Measurements from ENCODE around the gene TMEM107. TPM values are rescaled to one million over a fixed set of nuclear protein-coding genes. Genes with fewer than 3 reads are reported as not detected.

The TMEM107 gene
- total and polyA plus RNA-seq, 9 donors: 6.1 to 17.7 (median 7.2) TPM

DNA sequence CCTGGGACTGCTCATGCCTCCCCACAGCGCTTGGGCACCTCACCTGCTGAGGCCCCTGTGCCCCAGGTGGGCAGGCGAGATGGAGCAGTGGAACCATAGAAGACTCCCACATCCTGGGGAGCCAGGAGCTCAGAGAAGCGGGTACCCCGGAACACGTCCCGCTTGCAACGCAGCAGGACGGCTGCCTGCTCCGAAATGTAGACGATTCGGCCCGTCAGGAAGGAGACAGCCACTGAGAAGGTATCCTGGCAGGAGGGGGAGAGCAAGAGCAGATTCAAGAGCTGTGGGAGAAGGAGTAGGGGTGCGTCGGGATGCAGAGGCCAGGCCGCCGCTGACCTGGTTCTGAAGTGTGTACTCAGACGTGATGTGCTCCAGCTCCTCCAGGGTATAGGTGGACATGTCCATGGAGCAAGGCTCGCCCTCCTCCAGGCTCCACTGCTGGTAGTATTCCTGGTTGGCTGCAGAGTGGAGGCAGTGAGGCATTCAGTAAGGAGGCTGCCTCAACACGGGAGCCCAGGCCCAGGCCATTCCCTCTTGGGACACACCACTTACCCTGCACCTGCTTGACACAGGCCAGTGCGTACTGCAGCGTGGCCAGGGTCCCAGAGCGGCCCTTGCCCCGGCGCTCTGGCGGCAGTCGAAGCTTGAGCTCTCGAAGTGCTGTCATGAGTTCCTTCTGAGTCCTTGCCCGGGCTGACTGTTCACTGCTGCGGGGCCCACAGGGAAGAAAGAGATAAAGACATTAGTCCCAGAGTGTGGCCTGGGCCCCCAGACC lies 26.6 kb downstream of the TMEM107 start:
- Histone ChIP-seq H3K9me3 (replicated peaks; ENCODE audit: control insufficient read depth, low read depth, low read length) (no peaks in the 10 kb centered on the region), H3K4me3 (ENCODE audit: low read length) (no peak overlapping the region)

DNA sequence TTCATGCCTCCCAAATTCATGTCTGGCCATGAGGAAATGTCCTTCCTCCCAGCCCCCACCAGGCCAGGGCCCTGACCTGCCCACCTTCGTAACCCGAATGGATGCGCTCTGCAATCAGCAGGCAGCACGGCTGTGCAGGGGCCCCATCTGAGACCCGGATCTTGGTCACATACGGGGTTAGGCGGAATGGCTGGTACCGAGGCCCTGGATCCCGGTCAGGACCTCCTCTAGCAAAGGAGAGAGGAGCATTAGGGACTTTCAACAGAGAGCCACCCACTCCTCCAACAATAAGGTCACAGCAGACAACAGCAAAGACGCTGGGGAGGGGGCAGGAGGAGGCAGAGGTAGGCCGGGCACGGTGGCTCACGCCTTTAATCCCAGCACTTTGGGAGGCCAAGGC lies 27.6 kb downstream of the TMEM107 start:
- 100% methylated on average over 3 of the region's 13 CpGs for WGBS (ENCODE audit: insufficient coverage)
- DNase-seq: no peak
- H3K9me3 ChIP-seq (replicated peaks; ENCODE audit: control insufficient read depth, low read depth, low read length): no peaks in the 10 kb centered on the region
- H3K4me3 ChIP-seq (ENCODE audit: low read length): no peak overlapping the region
- no peak overlapping the region for H3K27ac ChIP-seq (ENCODE audit: low read length)
- peaks cover 37% of the 10 kb centered on the region for H3K4me1 ChIP-seq (ENCODE audit: control insufficient read depth, insufficient read depth, low read length)
- no peaks in the 10 kb centered on the region for H3K27me3 ChIP-seq (ENCODE audit: control insufficient read depth, insufficient read depth, low read length)
- H3K36me3 ChIP-seq (ENCODE audit: control insufficient read depth, insufficient read depth, low read length): peaks cover 68% of the 10 kb centered on the region

More for the DNA sequence above, 26.6 kb downstream of the TMEM107 start:
- peak; percentile 30 for DNase-seq
- H3K27ac ChIP-seq (ENCODE audit: low read length): peak overlapping the region; percentile 98
- H3K27me3 ChIP-seq (ENCODE audit: control insufficient read depth, insufficient read depth, low read length): no peaks in the 10 kb centered on the region
- peaks cover 45% of the 10 kb centered on the region for H3K4me1 ChIP-seq (ENCODE audit: control insufficient read depth, insufficient read depth, low read length)
- 94% methylated on average over 28 of the region's 29 CpGs for WGBS (ENCODE audit: insufficient coverage)
- H3K36me3 ChIP-seq (ENCODE audit: control insufficient read depth, insufficient read depth, low read length): peaks cover 58% of the 10 kb centered on the region

- Histone ChIP-seq H3K36me3 (ENCODE audit: control insufficient read depth, insufficient read depth, low read length) (peaks cover 75% of the 10 kb centered on the region), H3K4me3 (ENCODE audit: low read length) (no peak overlapping the region), H3K9me3 (replicated peaks; ENCODE audit: control insufficient read depth, low read depth, low read length) (no peaks in the 10 kb centered on the region), H3K27me3 (ENCODE audit: control insufficient read depth, insufficient read depth, low read length) (no peaks in the 10 kb centered on the region), H3K4me1 (ENCODE audit: control insufficient read depth, insufficient read depth, low read length) (peaks cover 30% of the 10 kb centered on the region), H3K27ac (ENCODE audit: low read length) (no peak overlapping the region)
- no peak for DNase-seq
- 87% methylated on average over 11 of the region's 13 CpGs for WGBS (ENCODE audit: insufficient coverage)
Observed at GRCh38 chr17:8147805-8148404, 28.3 kb downstream of the TMEM107 start.

DNA sequence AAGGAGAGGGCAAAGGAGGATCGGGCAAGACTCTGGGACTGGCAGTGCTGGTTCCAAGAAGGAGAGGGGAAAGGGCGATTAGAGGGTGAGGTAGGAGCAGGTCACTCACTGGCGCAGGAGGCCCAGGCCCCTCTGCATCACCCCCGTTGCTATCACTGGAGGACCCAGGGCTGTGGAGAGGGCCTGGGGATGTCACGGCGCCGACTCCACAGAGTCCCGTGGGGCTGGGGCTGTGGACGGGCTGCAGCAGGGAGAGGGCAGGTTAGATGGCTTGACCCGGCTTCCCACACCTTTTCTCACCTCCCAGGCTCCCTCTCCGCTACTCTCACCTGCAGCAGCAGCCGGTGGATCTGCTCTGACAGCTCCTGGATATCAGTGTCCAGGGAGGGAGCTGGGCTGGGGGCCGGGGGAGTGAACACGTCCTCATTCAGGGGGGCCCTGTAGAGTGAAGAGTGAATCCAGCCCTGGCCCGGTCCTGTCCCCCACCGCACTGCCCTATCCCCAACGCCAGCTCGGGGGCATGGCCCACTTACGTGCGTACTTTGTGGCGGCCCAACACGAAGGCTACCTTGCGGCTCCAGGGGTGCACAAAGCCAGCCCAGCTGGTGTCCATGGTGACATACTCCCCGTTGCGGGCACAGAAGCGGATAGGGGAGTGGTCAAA lies 28.9 kb downstream of the TMEM107 start:
- H3K36me3 ChIP-seq (ENCODE audit: control insufficient read depth, insufficient read depth, low read length): peaks cover 81% of the 10 kb centered on the region
- no peak overlapping the region for H3K27ac ChIP-seq (ENCODE audit: low read length)
- H3K27me3 ChIP-seq (ENCODE audit: control insufficient read depth, insufficient read depth, low read length): no peaks in the 10 kb centered on the region
- DNase-seq: no peak
- 89% methylated on average over 18 of the region's 26 CpGs for WGBS (ENCODE audit: insufficient coverage)
- no peak overlapping the region for H3K4me3 ChIP-seq (ENCODE audit: low read length)
- peaks cover 24% of the 10 kb centered on the region for H3K4me1 ChIP-seq (ENCODE audit: control insufficient read depth, insufficient read depth, low read length)
- H3K9me3 ChIP-seq (replicated peaks; ENCODE audit: control insufficient read depth, low read depth, low read length): no peaks in the 10 kb centered on the region

- H3K4me1 ChIP-seq (ENCODE audit: control insufficient read depth, insufficient read depth, low read length): peaks cover 17% of the 10 kb centered on the region
- H3K36me3 ChIP-seq (ENCODE audit: control insufficient read depth, insufficient read depth, low read length): peaks cover 88% of the 10 kb centered on the region
- DNase-seq: peak; percentile 18
- no peak overlapping the region for H3K27ac ChIP-seq (ENCODE audit: low read length)
- no peaks in the 10 kb centered on the region for H3K9me3 ChIP-seq (replicated peaks; ENCODE audit: control insufficient read depth, low read depth, low read length)
- H3K27me3 ChIP-seq (ENCODE audit: control insufficient read depth, insufficient read depth, low read length): no peaks in the 10 kb centered on the region
- WGBS (ENCODE audit: insufficient coverage): 86% methylated on average over 7 of the region's 14 CpGs
- H3K4me3 ChIP-seq (ENCODE audit: low read length): no peak overlapping the region
Observed at GRCh38 chr17:8146381-8147140, 29.6 kb downstream of the TMEM107 start.

- Histone ChIP-seq H3K27me3 (ENCODE audit: control insufficient read depth, insufficient read depth, low read length) (no peaks in the 10 kb centered on the region), H3K36me3 (ENCODE audit: control insufficient read depth, insufficient read depth, low read length) (peaks cover 96% of the 10 kb centered on the region), H3K27ac (ENCODE audit: low read length) (no peak overlapping the region), H3K9me3 (replicated peaks; ENCODE audit: control insufficient read depth, low read depth, low read length) (no peaks in the 10 kb centered on the region), H3K4me3 (ENCODE audit: low read length) (no peak overlapping the region), H3K4me1 (ENCODE audit: control insufficient read depth, insufficient read depth, low read length) (peaks cover 12% of the 10 kb centered on the region)
- peak; percentile 24 for DNase-seq
- 89% methylated on average over 5 of the region's 12 CpGs for whole genome bisulfite sequencing (ENCODE audit: insufficient coverage)
Observed at GRCh38 chr17:8145811-8146210, 30.4 kb downstream of the TMEM107 start.

- Histone ChIP-seq H3K9me3 (replicated peaks; ENCODE audit: control insufficient read depth, low read depth, low read length) (no peaks in the 10 kb centered on the region), H3K4me1 (ENCODE audit: control insufficient read depth, insufficient read depth, low read length) (peaks cover under 1% of the 10 kb centered on the region), H3K4me3 (ENCODE audit: low read length) (no peak overlapping the region), H3K36me3 (ENCODE audit: control insufficient read depth, insufficient read depth, low read length) (peaks cover 97% of the 10 kb centered on the region), H3K27ac (ENCODE audit: low read length) (no peak overlapping the region), H3K27me3 (ENCODE audit: control insufficient read depth, insufficient read depth, low read length) (no peaks in the 10 kb centered on the region)
- WGBS (ENCODE audit: insufficient coverage): 88% methylated on average over 9 of the region's 15 CpGs
- peak; percentile 34 for DNase-seq
Observed at GRCh38 chr17:8144401-8145231, 31.6 kb downstream of the TMEM107 start.

- Histone ChIP-seq H3K4me1 (ENCODE audit: control insufficient read depth, insufficient read depth, low read length) (peaks cover 7% of the 10 kb centered on the region), H3K27me3 (ENCODE audit: control insufficient read depth, insufficient read depth, low read length) (no peaks in the 10 kb centered on the region), H3K4me3 (ENCODE audit: low read length) (no peak overlapping the region), H3K36me3 (ENCODE audit: control insufficient read depth, insufficient read depth, low read length) (peaks cover 89% of the 10 kb centered on the region), H3K27ac (ENCODE audit: low read length) (no peak overlapping the region), H3K9me3 (replicated peaks; ENCODE audit: control insufficient read depth, low read depth, low read length) (no peaks in the 10 kb centered on the region)
- DNase-seq: peak; percentile 37
- WGBS (ENCODE audit: insufficient coverage): 93% methylated on average over 18 of the region's 22 CpGs
Observed at GRCh38 chr17:8143581-8144400, 32.4 kb downstream of the TMEM107 start.
